Measurements from ENCODE around the gene NFKB1. TPM values are rescaled to one million over a fixed set of nuclear protein-coding genes. Genes with fewer than 3 reads are reported as not detected.
"Not testable (repeated sequence)": the region's sequence is repeated elsewhere in the genome, so short reads cannot be mapped to it uniquely, and the experiment has no call there.

The NFKB1 gene
- total RNA-seq, 8 experiments from 2014 or later, result 5.0 to 45.7 (median 10.2) TPM

DNA sequence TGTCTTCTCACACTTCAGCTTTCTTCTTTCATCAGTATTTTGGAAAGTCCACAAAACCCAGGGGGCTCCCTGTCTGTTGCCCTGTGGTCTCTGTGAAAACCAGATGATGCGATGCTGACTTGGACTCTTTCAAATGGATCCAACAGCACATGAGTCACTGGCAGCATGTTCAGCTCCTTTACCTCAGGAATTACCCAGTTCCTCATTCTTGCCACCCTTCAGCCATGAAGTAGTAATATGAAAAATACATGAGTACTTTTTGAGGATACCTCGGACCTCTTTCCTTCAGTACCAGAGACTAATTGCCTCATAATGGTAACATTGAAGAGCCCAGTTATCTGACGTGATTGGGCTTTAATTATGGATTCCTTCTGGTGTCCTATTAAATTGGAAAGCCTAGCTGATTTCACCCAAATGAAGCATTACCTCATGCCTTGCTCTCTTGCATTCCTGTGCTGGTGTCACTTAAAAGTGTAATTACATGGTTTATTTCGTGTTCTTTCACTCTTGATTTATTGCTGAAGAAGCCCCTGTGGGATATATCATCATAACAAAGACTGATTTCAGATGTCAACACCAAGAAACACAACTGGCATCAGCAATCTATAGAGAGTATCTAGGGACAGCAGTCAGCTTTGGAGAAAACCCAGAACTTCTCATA is 63.4 kb downstream of the NFKB1 start:
- 24 to 83% (median 60%) methylated on average over 1 to 4 of the region's 4 CpGs; no CpG with 5 or more reads in 2 of the 10 experiments for WGBS, 10 experiments
- ATAC-seq (replicated peaks in 6 of 8), result peak in 2 of 8 experiments; percentile 27 to 64
- Histone ChIP-seq H3K27ac (no peak overlapping the region), H3K4me3 (no peak overlapping the region), H3K4me1 (replicated peaks in 1 of 2) (no peaks in the 10 kb centered on the region)
- in situ Hi-C loops (cut with MboI; ENCODE audit: low pct_unique_long_range_greater_than_20kb in 2 of 9, low sequenced_read_pairs in 9 of 9, unreplicated experiment in 9 of 9), result no loop called here

DNA sequence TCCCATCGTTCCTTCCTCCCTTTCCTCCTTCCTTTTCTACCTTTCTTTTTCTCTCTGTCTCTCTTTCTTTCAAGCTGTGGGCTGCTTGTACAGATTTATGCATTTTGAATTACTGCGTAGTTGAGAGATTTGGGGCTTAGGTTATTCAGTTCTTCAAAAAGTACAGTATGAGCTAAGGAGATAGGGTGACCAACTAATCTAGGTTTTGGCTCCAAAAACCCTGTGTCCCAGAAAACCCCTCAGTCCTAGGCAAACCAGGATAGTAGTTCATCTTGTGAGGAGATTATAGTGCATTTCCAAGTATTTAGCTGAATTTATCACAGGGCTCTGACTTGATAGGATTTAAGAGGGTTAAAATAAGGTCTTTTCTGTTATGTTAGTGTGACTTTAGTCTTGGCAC is 64.5 kb downstream of the NFKB1 start:
- H3K4me3 ChIP-seq, result no peak overlapping the region
- in situ Hi-C loops (cut with MboI; ENCODE audit: low pct_unique_long_range_greater_than_20kb in 2 of 9, low sequenced_read_pairs in 9 of 9, unreplicated experiment in 9 of 9), result no loop called here
- 0 to 100% (median 50%) methylated on average over 1 to 2 of the region's 2 CpGs; no CpG with 5 or more reads in 3 of the 10 experiments for WGBS, 10 experiments
- ATAC-seq (replicated peaks in 6 of 8), result no peak
- no peaks in the 10 kb centered on the region for H3K4me1 ChIP-seq (replicated peaks in 1 of 2)
- no peak overlapping the region for H3K27ac ChIP-seq

DNA sequence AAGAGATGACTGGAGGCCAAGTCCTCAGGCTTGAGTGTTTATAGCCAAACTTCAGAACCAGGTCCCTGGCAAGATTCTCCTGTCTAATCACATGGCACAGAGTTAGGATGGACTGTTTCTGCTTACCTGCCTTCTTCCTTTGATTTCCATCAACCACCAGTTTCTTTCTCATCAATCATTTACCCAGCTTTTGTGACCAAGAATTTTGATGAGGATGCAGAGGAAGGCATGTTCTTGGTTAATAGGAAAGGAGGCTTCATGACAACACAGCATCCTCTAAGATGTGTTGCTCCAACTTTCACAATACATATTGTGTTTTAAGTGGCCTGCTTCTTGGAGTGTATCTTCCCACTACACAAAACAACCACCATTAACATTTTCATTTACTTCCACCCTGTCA is 65.3 kb downstream of the NFKB1 start:
- no peak overlapping the region for H3K4me3 ChIP-seq
- H3K27ac ChIP-seq, result no peak overlapping the region
- no peaks in the 10 kb centered on the region for H3K4me1 ChIP-seq (replicated peaks in 1 of 2)
- ATAC-seq (replicated peaks in 6 of 8), result no peak
- in situ Hi-C loops (cut with MboI; ENCODE audit: low pct_unique_long_range_greater_than_20kb in 2 of 9, low sequenced_read_pairs in 9 of 9, unreplicated experiment in 9 of 9), result no loop called here

DNA sequence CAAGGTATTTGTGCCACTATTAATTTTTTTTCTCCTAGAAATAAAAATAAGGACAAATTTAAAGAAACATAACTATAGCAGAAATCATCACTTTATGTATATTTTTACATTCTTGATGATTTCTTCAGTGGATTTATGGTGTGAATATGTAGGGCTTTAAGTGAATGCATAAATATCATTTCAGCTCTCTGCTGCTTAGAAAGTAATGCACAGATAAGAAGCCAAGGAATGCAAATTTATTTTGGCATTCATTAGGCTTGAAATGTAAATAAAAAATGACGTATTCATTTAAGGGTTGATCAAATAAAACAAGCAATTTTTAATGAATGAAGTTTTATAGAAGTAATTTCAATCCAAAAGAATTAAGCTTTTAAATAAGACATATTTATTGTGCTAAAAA is 66.3 kb downstream of the NFKB1 start:
- H3K27ac ChIP-seq, result no peak overlapping the region
- no peak overlapping the region for H3K4me3 ChIP-seq
- peak in 1 of 8 experiments; percentile 57 for ATAC-seq (replicated peaks in 6 of 8)
- 10 to 100% (median 88%) methylated on average over 1 of the region's 1 CpG for WGBS, 10 experiments
- no peaks in the 10 kb centered on the region for H3K4me1 ChIP-seq (replicated peaks in 1 of 2)
- in situ Hi-C loops (cut with MboI; ENCODE audit: low pct_unique_long_range_greater_than_20kb in 2 of 9, low sequenced_read_pairs in 9 of 9, unreplicated experiment in 9 of 9), result no loop called here

DNA sequence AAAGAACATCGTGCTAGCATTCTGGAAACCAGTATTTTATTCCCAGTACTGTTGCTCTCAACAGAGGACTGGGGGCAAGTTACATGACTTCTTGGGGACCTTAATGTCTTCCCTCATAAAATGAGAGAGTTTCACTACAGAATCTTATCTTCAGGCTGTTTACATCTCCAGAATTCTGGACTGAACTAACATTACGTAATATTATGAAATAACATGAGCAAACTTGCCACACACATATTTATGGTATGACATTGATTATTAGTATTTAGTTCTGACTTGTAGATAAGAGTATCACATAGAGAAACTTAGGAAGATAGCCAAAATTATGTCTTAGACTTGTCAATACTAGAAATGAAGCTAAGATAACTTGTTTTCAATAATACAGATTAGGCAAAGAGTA is 68.0 kb downstream of the NFKB1 start:
- in situ Hi-C loops (cut with MboI; ENCODE audit: low pct_unique_long_range_greater_than_20kb in 2 of 9, low sequenced_read_pairs in 9 of 9, unreplicated experiment in 9 of 9), result no loop called here
- ATAC-seq (replicated peaks in 6 of 8), result no peak
- WGBS, 10 experiments, result 90 to 100% (median 100%) methylated on average over 1 to 2 of the region's 2 CpGs; no CpG with 5 or more reads in 1 of the 10 experiments
- no peak overlapping the region for H3K4me3 ChIP-seq
- no peak overlapping the region for H3K27ac ChIP-seq
- no peaks in the 10 kb centered on the region for H3K4me1 ChIP-seq (replicated peaks in 1 of 2)

DNA sequence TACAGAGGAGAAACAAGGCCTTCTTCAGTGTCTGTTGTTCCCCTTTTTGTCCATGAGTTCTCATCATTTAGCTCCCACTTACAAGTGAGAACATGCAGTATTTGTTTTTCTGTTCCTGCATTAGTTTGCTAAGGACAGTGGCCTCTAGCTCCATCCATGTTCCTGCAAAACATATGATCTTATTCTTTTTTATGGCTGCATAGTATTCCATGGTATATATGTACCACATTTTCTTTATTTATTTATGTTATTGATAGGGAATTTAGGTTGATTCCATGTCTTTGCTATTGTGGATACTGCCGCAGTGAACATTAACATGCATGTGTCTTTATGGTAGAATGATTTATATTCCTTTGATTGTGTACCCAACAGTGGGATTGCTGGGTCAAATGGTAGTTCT is 69.1 kb downstream of the NFKB1 start:
- H3K27ac ChIP-seq; H3K4me1 ChIP-seq (replicated peaks in 1 of 2); in situ Hi-C loops (cut with MboI; ENCODE audit: low pct_unique_long_range_greater_than_20kb in 2 of 9, low sequenced_read_pairs in 9 of 9, unreplicated experiment in 9 of 9); H3K4me3 ChIP-seq; ATAC-seq (replicated peaks in 6 of 8): not testable (repeated sequence)
- WGBS, 10 experiments, result 67 to 100% (median 100%) methylated on average over 1 of the region's 1 CpG; no CpG with 5 or more reads in 4 of the 10 experiments

DNA sequence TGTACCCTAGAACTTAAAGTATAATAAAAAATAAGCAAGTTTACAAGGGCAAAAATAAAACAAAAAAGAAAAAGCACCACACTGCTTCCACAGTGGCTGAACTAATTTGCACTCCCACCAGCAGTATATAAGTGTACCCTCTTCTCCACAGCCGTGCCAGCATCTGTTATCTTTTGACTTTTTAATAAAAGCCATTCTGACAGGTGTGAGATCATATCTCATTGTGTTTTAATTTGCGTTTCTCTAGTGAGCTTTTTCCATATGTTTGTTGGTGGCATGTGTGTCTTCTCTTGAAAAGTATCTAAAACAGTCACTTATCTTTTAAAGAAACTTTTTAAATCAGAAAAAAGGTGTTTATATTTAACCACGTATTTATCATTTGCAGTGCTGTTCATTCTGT is 71.3 kb downstream of the NFKB1 start:
- WGBS, 10 experiments, result 71 to 100% (median 89%) methylated on average over 1 to 3 of the region's 3 CpGs
- in situ Hi-C loops (cut with MboI; ENCODE audit: low pct_unique_long_range_greater_than_20kb in 2 of 9, low sequenced_read_pairs in 9 of 9, unreplicated experiment in 9 of 9), result no loop called here

DNA sequence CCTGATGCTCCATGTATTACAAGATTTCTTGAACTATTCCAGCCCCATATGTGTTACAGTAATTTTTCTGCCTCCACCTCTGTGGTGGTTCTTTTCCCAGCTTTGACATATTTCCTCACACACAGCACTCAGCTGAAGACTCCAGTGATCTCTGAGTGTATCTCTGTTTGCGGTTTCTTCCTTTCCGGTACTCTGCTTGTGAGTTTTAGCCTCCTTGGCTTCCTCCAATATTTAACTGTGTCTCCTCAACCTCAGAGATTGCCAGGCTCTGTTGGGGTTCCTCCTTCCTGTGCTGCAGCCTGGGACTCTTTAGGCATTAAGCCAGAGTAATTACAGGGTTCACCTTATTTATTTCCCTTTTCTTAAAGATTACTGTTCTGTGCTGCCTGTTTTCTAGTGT is 73.2 kb downstream of the NFKB1 start:
- Histone ChIP-seq H3K4me1 (replicated peaks in 1 of 2) (no peaks in the 10 kb centered on the region), H3K27ac (no peak overlapping the region), H3K4me3 (no peak overlapping the region)
- in situ Hi-C loops (cut with MboI; ENCODE audit: low pct_unique_long_range_greater_than_20kb in 2 of 9, low sequenced_read_pairs in 9 of 9, unreplicated experiment in 9 of 9), result no loop called here
- 76 to 100% (median 100%) methylated on average over 1 to 2 of the region's 2 CpGs; no CpG with 5 or more reads in 5 of the 10 experiments for WGBS, 10 experiments
- no peak for ATAC-seq (replicated peaks in 6 of 8)

More for the DNA sequence above, 71.3 kb downstream of the NFKB1 start:
- ATAC-seq (replicated peaks in 6 of 8), result no peak
- Histone ChIP-seq H3K4me1 (replicated peaks in 1 of 2) (no peaks in the 10 kb centered on the region), H3K4me3 (no peak overlapping the region), H3K27ac (no peak overlapping the region)

DNA sequence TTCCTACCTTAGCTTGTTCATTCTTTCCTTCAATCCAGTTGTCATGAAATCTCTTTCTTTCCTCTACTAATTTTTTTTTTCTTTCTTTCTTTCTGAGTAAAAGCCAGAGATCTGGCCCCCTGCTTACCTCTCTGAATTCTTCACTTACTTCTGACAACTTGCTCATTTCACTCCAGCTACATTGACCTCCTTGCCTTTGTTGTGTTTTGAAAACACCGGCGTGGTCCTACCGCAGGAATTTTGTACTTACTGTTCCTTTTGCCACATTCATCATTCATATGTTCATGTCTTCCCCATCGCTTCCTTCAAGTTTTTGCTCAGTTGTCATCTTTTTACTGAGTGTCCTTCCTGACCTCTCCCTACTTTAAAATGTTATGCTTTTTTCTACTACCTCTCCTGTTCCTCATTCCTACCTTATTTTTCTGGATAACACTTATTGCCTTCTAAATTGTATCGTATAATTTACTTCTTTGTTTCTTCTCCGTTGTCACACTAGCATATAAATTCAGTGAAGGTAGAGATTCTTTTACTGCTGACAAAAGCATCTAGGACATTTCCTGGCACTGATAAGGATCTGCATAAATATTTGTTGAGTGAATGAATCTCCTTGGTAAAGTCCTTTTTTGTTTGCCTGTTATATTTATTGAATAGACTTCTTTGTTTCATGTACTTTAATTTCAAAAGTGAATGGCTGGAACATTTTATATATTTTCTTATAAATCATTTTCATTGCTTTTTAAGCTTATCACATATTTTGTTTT is 74.4 kb downstream of the NFKB1 start:
- WGBS, 10 experiments, result 72 to 100% (median 87%) methylated on average over 3 to 6 of the region's 6 CpGs
- no peak for ATAC-seq (replicated peaks in 6 of 8)
- no peak overlapping the region for H3K4me3 ChIP-seq
- no peak overlapping the region for H3K27ac ChIP-seq
- no peaks in the 10 kb centered on the region for H3K4me1 ChIP-seq (replicated peaks in 1 of 2)
- in situ Hi-C loops (cut with MboI; ENCODE audit: low pct_unique_long_range_greater_than_20kb in 2 of 9, low sequenced_read_pairs in 9 of 9, unreplicated experiment in 9 of 9), result no loop called here

DNA sequence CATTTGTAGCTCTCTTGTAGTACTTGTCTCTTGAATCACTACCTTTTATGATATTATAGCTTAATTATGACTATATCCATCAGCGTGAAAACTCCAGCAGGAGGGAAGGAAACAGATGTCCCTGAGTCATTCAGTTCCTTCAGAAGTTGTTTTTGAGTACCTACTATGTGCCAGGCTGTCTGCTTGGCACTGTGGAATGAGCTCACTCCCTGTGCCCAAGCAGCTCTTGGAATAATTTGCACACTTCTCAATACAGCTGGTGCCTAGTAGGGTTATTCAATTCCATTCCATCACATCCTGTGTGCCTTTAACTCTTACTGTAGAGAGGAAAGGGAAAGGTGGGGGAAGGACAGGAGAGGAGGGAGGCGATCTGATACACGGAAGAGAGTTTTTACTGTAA is 77.1 kb downstream of the NFKB1 start:
- Histone ChIP-seq H3K27ac (no peak overlapping the region), H3K4me3 (no peak overlapping the region), H3K4me1 (replicated peaks in 1 of 2) (no peaks in the 10 kb centered on the region)
- WGBS, 10 experiments, result 80 to 100% (median 96%) methylated on average over 1 to 3 of the region's 3 CpGs; no CpG with 5 or more reads in 2 of the 10 experiments
- in situ Hi-C loops (cut with MboI; ENCODE audit: low pct_unique_long_range_greater_than_20kb in 2 of 9, low sequenced_read_pairs in 9 of 9, unreplicated experiment in 9 of 9), result no loop called here
- no peak for ATAC-seq (replicated peaks in 6 of 8)

DNA sequence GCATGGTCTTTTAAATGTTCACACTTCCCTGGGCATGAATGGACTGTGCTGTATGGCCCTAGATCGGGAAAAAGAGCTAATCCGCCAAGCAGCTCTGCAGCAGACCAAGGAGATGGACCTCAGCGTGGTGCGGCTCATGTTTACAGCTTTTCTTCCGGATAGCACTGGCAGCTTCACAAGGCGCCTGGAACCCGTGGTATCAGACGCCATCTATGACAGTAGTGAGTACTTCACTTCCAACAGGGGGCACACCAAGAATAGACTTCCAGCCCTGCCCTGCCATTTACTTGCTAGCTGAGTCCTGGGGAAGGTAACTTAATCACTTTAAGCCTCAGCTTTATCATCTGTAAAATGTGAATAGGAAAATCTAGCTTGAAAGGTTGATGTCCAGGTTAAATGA is 77.7 kb downstream of the NFKB1 start:
- 64 to 100% (median 82%) methylated on average over 1 to 8 of the region's 8 CpGs; no CpG with 5 or more reads in 3 of the 10 experiments for WGBS, 10 experiments
- Histone ChIP-seq H3K4me3 (no peak overlapping the region), H3K27ac (no peak overlapping the region), H3K4me1 (replicated peaks in 1 of 2) (no peaks in the 10 kb centered on the region)
- ATAC-seq (replicated peaks in 6 of 8), result no peak
- in situ Hi-C loops (cut with MboI; ENCODE audit: low pct_unique_long_range_greater_than_20kb in 2 of 9, low sequenced_read_pairs in 9 of 9, unreplicated experiment in 9 of 9), result no loop called here

DNA sequence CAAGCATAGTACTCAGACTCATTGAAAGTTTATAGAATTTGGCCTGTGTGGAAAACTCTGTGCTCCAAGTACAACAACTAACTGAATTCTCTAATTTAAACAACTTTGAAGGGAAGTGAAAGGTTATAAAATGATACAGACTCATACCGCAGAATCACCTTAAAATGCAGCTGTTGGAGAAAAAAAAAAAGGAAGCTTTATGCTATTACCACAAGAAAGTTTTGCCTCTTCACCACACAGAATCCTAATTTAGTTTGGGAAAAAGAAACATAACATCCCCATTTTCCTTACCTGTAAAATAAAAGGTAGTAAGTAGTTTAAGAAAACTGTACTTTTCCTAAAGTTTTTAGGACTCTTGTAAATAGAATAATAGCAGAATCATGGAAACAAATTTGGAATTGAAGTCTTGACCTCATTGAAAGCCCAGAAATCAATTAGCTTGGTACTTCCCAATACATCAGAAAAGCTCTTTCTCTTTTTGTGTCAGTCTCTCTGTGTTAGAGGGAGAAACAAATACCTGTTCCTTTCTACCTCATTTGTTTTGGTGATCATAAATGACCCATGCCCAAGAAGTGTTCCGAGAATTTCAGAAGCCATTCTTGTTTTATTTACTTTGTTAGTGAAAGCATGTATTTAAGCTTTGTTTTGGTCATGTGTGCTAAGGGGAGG is 78.8 kb downstream of the NFKB1 start:
- Histone ChIP-seq H3K27ac (no peak overlapping the region), H3K4me3 (no peak overlapping the region), H3K4me1 (replicated peaks in 1 of 2) (no peaks in the 10 kb centered on the region)
- 67 to 100% (median 94%) methylated on average over 1 to 2 of the region's 2 CpGs for WGBS, 10 experiments
- in situ Hi-C loops (cut with MboI; ENCODE audit: low pct_unique_long_range_greater_than_20kb in 2 of 9, low sequenced_read_pairs in 9 of 9, unreplicated experiment in 9 of 9), result loop anchor here in 1 of 9 experiments (10.0 kb wide), 1 partner anchor 125 kb away; no protein-coding TSS in a partner anchor
- no peak for ATAC-seq (replicated peaks in 6 of 8)

DNA sequence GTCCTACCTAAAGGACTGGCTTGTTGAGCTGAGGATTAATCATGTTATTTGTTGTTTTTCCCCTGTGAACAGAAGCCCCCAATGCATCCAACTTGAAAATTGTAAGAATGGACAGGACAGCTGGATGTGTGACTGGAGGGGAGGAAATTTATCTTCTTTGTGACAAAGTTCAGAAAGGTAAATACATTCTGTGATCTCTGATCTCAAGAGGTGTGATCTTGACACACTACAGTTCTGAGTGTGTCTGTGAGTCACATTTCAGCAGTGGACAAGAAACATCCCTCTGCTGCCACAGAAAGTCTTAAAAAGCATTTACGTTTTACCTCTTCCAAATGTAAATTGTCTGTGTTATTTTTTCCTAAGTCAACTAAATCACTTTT is 79.3 kb downstream of the NFKB1 start:
- H3K27ac ChIP-seq, result no peak overlapping the region
- WGBS, 10 experiments, result 60 to 100% (median 84%) methylated on average over 1 of the region's 1 CpG; no CpG with 5 or more reads in 2 of the 10 experiments
- in situ Hi-C loops (cut with MboI; ENCODE audit: low pct_unique_long_range_greater_than_20kb in 2 of 9, low sequenced_read_pairs in 9 of 9, unreplicated experiment in 9 of 9), result loop anchor here in 1 of 9 experiments (10.0 kb wide), 1 partner anchor 126 kb away; no protein-coding TSS in a partner anchor
- ATAC-seq (replicated peaks in 6 of 8), result no peak
- no peak overlapping the region for H3K4me3 ChIP-seq
- H3K4me1 ChIP-seq (replicated peaks in 1 of 2), result no peaks in the 10 kb centered on the region
